HG03196 (cell line): ENCODE results near the gene DICER1.
"Not testable (repeated sequence)": the region's sequence is repeated elsewhere in the genome, so short reads cannot be mapped to it uniquely, and the experiment has no call there.

Source experiments
- ATAC-seq: cut with Tn5 transposase; IDR thresholded peaks from one replicate; pipeline ENCODE4 v1.9.1; 2021; ENCODE audit not compliant: unreplicated experiment

Gene DICER1

DNA sequence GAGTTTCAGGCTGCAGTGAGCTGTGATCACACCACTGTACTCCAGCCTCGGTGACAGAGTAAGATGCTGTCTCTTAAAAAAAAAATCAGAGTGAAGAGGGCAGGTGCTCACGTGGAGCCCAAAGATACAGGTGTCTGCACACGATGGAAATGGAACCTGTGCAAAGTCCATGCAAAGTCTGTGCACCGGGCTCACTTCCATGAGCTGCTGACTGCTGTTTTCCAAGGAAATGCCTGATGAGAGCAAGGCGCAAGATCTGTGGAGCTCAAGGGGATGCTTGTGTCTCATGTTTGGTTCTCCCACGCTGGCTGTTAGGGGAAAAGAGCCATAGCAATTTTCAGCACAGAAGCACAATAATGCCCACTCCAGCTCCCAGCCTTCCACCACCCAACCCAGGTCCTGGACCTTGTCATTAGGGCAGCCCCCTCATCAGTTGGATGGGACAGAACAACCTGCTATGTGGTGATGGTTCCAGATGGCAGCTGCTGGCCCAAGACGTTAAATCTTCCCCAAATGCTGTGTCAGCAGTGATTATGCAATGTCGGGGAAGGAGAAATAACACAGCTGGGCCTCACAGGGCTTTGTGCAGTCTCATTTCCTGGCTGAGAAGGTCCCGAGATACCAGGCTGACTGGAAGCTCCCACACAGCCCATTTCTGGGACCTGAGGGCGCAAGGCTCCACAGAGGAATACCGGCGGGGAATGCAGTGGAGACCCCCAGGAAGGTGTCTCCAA lies 27.9 kb upstream of the DICER1 start:
- no peak for ATAC-seq

DNA sequence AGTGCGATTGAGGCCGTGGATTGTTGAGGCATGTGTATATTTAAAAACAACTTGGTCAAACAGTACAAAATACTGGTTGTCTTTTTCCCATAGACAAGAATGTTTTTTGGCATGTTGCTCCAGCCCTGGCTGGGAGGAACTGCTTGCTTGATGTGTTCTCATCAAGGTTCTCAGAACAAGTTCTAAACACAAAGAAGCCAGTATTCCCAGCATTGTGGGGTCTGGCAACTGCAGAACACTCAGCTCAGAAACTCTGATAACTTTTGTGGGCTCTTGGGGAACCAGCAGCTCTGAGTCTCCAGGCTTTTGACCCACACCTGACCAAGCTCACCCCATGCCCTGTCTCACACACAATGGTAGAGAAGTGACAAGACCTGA lies 27.1 kb upstream of the DICER1 start:
- ATAC-seq = no peak

DNA sequence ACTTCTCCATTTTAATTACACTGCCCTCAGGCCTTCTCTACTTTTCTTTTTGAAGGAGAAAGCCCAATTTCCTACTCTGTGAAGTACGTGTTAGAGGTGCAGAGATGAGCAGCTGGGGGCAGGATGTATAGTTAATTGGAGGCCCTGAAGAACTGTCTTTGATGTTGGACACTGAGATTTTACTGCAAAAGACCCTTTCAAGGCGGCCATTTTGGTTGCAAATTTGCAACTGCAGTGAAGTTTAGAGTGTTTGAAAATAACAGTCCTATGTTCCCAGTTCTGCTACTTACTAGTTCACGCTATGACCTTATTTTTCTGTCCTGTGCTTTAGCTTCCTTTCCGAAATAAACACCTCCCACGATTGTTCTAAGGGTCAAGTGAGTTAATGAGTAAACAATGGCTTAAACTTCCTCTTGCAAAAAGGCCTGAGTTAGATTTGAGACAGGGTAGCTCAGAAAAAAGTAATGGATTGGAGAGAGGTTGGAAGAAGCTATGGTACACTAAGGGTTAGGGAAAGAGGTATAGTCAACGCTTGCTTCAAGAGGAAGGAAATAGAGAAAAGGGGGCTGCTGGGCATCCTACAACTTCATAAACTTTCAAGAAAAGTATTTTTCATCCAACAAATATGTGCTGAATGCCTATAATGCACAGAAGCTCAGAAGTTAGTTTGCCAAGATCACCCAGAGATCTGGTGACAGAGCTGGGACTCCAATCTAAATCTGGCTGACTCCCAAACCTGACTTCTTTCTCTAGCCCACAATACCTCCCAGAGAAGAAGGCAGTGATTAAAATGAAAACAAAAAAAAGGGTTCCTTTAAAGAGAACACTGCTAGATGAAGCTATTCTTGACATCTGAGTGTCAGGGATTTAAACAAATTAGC lies 26.4 kb upstream of the DICER1 start:
- no peak for ATAC-seq

DNA sequence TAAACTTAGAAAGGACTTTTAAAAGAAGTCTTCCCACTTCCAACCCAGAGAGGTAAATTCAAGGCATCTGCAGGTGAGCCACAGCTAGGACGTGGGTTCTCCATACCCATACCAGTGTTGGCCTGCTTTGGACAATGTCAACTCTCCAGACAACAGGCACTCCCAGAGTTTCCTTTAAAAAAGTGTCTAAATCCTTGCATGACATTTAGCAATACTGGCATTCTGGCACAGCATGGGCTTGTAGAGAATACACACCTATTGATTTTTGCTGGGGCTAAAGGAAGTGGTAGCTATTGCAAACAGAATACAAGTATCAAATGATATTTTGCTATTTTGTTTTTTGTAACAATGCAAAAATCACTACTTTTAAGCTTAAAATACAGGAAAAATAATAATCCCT lies 25.8 kb upstream of the DICER1 start:
- ATAC-seq = no peak

DNA sequence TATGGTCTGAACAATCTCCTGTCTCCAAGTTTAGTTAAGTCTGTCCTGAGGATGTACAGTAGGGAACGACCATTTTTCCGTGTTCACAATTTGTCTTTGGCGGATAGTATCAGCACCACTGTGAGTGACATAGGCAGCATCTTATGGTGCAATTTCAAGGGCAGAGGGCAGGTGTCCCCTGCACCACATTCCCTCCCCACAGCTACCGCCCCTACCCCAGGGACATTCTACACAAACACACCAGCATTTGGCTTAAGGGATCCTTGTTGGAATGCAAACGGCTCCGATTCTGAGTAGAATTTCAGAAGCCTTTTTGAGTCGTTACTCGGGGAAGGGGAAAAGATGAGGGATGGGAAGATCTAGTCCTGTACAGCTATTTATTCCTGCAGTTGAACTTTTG lies 25.1 kb upstream of the DICER1 start:
- ATAC-seq = no peak

DNA sequence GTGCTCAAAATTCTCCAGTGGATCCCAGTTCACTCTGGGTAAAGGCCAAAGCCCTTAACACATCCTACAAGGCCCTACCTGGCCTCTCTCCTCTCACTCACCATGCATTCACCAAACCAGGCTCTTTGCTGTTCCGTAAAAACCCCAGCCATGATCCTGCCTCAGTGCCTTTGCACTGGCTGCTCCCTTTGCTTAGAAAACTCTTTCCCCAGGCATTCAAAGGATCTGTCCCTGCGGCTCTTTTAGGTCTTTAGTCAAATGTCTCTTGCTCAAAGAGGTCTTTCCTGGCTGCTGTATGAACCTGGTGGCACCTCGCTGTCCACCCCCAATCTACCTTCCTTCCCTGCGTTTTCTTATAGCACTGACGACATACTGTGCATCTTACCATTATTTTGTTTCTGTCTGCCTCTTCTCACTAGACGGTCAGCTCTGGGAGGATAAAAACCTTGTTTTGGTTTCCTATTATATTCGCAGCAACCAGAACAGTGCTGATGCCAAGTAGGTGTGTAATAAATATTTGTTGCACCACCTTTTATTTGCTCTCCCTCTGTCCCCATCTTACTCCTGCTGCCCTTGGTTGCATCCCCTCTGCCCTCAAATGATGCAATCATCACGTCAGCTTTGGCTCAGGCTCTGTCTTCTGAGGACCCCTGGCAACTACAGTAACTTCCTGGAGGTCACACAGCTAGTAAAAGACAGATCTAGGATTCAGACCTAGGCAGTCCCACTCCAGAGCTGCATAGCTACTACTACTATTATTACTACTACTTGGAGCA lies 23.8 kb upstream of the DICER1 start:
- no peak for ATAC-seq

DNA sequence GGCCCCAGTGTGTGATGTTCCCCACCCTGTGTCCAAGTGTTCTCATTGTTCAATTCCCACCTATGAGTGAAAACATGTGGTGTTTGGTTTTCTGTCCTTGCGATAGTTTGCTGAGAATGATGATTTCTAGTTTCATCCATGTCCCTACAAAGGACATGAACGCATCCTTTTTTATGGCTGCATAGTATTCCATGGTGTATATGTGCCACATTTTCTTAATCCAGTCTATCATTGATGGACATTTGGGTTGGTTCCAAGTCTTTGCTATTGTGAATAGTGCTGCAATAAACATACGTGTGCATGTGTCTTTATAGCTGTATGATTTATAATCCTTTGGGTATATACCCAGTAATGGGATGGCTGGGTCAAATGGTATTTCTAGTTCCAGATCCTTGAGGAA lies 18.3 kb upstream of the DICER1 start:
- ATAC-seq = not testable (repeated sequence)

DNA sequence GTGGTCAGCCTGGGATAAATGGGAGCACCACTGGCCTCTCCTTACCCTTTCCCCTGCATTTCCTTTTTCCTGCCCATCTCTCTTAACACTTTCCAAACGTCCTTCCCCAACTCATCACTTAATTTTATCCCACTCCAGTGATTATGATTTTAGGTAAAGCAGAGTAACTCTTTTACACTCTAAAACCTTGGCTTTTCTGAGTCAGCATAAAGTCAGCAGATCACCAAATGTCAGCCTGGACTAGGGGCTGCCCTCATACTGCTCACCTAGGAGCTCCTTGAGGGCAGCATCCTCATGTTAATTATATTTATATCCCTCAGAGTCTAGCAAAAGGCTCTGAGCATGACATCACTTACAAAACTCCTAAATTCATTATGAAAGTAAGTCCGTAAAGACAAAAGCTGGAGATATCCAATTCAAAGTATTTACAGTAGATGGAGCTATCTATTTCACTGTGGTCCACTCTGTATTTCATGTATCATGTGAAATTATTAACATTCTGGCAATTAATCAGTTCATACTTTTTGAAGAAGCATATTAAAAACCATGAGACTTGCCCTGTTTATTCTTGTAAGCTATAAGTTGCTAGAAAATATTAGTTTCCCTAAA lies 17.0 kb upstream of the DICER1 start:
- no peak for ATAC-seq

DNA sequence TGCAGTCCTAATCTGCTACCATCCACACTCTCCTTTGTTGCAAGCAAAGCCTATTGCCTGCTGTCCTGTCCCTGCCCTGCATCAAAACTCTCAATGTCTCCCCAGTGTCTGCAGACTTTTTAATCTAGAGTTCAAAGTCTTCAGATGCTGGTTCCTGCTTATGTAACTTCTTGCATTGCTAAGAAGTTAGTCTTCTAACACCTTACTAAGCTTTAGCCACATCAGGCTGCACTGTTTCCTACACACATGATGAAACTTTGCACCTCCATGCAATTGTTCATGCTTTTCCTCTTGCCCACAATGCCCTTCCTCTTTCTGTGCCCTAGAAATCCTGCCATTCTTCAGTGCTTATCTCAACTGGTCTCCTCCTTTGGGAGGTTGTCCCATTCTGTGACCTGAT lies 16.2 kb upstream of the DICER1 start:
- ATAC-seq = no peak

DNA sequence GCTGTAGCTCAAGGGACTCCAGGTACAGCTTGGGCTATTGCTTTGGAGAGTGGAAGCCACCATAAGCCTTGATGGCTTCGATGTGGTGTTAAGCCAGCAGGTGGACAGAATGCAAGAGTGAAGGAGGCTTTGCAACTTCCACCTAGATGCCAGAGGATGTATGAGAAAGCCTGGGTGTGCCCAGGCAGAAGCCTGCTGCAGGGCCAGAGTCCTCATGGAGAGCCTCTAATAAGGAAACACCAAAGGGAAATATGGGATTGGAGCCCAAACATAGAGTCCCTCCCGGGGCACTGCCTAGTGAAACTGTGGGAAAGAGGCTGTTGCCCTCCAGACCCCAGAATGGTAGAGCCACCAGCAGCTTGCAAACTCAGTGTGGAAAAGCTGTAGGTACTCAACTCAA lies 9.8 kb upstream of the DICER1 start:
- no peak for ATAC-seq

DNA sequence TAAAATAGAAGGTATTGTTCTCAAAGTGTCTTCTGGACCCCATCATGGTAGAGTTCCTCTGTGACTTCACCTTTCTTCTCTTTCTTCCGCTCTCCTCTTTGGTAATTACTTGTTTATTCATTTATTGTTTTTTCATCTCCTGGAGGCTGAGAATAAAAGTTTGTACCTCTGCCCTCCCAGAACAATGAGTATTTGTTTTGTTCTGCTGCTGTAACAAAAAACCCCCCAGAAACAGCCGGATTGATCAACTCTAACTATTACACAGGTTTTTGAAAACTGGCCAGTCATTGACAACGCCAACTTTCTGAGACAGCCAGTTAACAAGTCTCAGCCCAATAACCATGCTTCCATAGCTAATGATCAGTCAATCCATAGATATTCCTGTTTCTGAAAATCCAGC lies 8.2 kb upstream of the DICER1 start:
- ATAC-seq = no peak

DNA sequence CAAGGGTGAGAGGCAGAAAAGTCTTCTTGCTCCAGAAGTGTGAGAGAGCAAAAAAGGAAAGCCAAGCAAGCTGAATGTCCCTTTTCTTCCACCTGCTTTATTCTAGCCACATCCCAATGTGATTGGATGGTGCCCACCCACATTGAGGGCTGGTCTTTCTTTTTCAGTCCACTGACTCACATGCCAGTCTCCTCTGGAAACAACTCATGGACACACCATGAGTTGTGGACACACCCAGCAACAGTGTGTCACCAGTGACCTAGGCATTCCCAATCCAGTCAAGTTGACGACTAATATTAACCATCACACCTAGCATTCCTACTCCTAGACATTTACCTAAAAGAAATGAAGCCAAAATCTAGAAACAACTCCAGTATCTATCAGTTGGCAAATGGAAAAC lies 7.2 kb upstream of the DICER1 start:
- no peak for ATAC-seq

DNA sequence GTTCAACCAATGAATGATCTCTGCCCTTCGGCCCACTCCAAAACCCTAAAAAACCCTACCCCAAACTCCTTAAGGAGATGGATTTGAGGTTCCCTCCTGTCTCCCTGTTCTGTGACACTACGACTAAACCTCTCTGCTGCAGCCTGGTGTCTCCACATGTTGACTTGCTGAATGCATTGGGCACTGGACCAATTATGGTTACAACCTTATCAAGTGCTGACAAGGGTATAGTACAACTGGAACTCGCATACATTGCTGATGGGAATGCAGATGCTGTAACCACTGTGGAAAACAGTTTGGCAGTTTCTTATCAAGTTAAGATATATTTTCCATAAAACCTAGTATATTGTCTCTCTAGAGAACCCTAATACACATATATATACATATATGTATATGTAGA lies 6.3 kb upstream of the DICER1 start:
- no peak for ATAC-seq

DNA sequence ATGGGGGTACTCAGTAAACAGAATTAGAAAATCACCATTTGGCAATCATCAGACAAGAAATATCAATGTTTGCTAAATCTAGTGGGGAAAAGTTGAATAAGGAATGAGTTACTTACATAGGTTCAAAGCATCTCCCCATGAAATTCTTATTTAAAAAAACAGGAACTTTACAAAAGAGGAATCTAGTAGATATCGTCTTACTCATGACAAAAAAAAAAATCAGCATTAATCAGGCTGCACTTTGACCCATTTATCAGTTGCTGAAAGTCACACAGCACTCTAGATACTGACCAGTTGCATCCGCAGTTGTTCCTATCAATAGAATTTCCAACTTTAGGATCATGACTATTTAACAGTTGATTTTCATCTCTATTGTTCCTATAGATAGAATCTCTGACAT lies 5.8 kb upstream of the DICER1 start:
- ATAC-seq = no peak

DNA sequence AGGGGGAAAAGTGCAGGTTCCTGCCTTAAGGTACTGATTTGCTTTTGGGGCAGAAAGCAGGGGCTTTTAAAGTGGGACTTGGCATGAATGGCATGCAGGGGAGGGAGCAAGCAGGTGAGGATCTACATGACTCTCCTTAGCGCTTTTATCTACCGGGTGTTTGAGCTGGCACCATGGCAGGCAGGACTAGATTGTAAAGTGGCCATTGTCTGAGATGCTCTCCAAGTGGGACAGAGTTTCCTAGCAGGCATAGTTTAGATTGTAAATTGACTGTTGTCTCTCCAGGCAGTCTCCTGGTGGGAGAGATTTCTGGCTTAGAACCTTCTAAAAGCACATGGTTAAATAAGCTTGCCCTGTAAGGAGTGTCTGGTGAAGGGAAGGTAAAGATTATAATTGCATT lies 5.3 kb upstream of the DICER1 start:
- no peak for ATAC-seq

DNA sequence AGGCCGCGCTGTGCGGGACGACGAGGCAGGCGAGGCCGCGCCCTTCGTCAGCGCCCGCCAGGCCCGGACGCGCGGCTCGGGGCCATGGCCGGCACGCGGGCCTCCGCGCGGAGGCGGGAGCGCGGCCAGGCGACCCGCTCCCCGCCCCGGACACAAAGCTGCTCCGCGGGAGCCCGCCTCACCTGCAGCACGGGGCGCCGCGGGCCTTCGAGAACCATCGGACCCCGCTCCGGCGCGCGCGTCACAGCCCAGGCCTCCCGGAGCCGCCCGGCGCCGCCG lies 342 bp downstream of the DICER1 start:
- no peak for ATAC-seq

DNA sequence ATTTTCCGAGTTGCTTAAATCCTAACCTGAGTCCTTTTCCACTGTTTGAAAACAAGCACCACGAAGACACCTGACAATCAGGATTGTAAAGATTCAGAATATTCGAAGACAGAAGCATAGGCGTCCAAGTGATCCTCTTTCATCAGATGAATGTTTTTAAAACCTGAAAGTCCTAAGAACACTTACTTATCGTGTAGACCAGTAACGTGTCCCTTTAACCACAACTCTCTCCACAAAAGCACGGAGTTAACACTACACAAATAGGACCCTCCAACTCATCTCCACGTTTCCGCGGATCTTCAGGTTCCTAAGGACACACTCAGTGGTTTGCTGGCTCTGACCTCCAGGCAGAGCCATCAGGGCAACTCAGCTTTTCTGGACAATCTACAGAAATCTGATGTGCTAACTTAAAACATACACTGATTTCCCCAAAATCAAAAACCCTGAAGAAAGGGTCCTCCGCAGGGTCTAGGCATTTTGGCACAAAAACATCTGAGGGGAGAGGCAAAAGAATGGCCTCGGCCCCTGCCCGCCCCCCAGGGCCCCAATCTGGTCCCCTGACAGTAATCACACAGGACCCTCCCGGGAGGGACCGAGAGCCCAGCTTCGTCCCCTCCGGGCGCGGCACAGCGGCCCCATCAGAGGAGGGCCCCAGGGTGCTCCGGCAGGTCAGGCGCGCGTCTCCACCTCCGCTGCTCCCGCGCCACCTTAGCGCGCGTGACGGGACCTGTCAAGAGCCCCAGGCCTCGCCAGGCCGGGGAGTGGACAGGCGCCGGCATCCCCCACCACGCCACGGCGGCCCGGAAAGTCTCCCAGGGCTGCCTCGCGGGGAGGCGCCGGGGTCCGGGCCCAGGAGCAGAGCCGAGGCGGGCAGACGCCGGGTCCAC lies 925 bp downstream of the DICER1 start:
- ATAC-seq = peak; percentile 26

DNA sequence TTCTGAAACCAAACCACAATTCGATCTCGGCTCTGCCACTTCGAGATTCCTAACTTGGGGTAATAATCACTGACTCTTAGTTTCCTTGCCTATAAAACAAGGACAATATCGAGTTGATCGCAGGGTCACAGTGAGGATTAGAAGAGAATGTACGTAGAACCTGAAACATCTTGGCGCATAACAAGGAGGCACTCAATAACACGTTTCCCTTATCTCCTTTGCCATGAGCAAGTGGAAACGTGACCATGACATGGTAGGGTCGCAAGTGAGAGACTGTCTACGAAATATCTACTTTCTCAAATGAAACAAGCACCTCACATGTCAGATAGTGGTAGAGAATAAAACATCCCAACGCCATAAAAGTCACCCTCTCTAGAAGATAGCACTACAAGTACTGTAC lies 2.3 kb downstream of the DICER1 start:
- ATAC-seq = no peak

DNA sequence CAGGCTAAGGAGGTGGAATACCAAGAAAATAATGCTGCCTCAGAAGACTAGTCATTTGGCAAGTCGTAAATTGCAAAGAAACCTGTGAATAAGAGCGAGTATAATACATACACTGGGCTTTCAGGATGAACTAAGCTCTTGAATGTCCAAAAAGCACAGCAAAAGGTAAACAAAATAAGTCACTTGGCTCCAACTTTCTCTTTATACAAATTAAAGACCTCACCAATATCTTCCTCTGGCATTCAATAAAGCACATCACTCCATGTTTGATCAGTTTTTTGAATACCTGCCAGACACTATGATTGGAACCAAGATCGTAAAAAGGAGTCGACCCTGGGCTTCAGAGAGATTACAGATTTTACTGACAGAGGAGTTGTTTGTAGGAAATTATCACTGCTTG lies 3.5 kb downstream of the DICER1 start:
- no peak for ATAC-seq

DNA sequence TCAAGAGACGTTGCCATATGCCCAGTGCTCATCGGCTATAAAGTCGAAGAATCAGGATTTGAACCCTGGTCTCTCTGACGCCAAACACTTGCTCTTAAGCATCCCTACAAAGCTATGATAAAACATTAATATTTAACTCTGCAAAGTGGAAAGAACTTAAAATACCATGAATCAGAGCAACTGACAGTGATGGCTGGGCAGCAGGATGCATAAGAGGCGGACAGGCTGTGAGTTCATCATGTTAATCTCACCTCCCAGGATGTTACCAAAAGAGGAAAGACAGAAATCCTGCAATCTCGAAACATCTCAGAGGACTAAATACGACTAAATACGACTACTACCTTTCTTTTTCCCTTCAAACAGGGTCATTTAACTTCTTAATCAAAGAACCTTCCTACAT lies 5.8 kb downstream of the DICER1 start:
- ATAC-seq = no peak

DNA sequence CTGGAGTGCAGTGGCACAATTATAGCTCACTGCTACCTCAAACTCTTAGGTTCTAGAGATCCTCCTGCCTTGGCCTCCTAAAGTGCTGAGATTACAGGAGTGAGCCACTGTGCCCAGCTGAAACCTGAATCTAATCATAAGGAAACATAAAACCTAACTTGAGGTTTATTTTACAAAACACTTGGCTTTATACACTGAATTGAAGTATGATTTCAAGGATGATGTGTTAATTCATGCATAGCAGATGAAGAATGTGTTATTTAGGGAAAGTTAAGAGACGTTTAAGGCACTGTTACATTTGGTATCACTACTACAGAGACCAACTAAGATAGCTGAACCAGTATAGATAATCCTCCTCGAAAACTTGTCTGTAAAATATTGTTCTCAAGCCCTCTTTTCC lies 6.4 kb downstream of the DICER1 start:
- no peak for ATAC-seq
